Measurements from ENCODE around the gene PADI4.

Gene PADI4

DNA sequence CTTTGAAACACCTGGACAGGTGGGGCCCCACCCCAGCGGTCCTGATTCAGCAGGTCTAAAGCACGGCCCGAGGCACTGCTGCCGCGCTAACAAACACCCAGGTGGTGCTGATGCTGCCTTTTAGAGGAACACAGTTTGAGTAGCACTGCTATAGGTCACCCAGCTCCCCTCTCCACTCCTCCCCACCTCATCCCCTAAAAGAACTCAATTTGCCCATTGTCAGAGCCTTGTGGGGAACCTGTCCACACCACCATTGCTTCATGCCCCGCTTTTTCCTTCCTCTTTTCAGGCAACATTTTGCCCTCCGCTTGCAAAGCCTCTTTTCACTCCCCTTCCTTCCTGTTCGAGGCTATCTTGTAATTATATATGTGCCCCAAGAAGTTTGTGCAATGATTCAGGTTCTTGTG, 26.2 kb upstream of the PADI4 start:
- DNase-seq: no peak

DNA sequence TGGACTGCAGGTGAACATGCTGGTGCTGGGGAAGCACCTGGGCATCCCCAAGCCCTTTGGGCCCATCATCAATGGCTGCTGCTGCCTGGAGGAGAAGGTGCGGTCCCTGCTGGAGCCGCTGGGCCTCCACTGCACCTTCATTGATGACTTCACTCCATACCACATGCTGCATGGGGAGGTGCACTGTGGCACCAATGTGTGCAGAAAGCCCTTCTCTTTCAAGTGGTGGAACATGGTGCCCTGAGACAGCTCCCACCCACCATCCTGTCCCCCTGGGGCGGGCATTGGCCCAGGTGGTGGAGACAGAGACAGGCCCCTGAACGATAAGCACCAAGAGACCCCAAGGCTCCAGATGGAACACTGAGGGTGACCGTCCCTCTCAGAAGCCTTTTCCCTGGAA, 25.2 kb upstream of the PADI4 start:
- DNase-seq: no peak

DNA sequence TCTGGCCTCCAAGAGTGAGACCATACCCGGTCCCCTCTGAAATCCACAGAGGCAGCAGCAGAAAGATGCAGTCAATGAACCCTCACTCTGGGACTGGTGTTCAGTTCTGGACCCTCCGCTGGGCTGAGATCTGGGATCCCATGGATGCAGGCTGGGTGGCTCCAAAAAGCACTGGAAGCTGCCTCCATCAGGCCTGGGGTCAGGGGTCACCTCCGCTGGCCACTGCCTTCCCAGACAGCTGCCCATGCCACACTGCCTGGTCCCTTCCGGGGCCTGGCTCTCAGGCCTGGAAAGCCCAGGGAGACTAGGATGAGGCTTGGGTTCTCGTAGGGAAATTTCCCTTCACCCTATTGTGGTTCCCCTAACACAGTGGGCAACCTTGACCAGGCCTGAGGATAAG, 21.4 kb upstream of the PADI4 start:
- DNase-seq: no peak

- DNase-seq: no peak
Observed at GRCh38 chr1:17287130-17287776, 20.7 kb upstream of the PADI4 start.

DNA sequence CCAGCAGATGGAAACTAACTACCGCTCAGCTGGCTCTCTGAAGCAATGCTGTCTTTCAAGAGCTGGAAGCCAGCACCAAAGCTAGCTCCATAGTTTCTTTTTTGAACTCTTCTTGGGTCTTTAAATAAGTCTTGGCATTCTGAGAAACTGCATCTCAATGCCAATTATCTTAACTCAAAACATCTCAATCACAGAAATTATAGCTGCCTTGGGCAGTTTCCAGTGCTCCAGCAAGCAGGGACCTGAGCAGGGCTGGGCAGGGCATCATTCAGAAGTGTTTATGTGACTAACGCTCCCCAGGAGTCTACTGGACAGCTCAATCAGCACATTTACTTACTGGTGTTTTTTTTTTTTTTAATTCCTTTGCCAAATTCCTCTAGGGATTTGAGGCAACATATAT, 18.3 kb upstream of the PADI4 start:
- DNase-seq: no peak

DNA sequence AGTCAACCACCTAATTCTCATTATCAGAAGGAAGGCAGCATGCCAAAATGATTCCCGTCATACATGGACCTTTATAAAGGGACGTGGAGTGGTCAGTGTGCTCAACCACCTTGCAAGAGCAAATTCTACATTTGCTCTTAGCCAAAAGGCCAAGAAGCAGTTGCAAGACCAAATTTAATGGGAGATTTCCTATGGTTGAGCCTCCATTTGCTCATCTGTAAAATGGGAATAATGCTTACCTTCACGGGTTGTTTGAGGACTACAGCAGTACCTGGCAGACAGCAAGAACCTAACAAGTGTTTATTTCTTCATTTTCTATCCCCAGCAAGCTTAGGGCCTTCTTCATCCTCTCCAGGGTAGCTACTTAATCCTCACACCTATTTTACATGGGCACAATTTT, 17.4 kb upstream of the PADI4 start:
- DNase-seq: no peak

- DNase-seq: no peak
Observed at GRCh38 chr1:17292299-17293160, 15.5 kb upstream of the PADI4 start.

DNA sequence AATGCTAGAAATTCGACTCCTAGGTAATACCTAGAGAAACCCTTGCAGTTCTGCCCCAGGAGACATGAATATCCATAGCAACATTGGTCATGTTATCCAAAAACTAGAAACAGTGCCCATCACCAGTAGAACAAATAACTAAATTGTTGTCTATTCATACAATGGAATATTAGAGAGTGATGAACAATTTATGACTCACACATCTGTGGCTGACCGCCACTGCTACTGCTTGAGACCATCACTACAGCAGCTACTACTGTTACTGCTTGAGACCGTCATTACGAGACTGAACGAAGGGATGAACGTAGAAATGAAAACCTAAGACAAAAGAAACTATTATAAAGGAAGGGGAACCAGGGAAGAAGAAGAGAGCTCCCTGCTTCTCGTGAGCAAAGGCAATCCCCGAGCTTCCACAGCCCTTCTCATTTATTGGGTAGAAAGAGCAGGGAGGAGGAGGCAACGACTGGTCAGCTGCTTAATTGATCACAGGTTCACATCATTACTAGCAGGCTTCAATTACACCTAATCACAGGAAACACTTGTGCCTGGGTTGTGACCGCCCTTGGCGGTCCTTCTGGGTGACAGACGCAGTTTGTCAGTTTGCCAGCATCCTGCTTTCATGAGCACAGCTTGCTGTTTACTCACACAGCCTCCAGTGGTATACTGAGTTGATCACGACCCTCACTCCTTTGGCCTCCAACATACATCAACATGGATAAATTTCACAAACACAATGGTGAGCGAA, 14.1 kb upstream of the PADI4 start:
- DNase-seq: no peak

DNA sequence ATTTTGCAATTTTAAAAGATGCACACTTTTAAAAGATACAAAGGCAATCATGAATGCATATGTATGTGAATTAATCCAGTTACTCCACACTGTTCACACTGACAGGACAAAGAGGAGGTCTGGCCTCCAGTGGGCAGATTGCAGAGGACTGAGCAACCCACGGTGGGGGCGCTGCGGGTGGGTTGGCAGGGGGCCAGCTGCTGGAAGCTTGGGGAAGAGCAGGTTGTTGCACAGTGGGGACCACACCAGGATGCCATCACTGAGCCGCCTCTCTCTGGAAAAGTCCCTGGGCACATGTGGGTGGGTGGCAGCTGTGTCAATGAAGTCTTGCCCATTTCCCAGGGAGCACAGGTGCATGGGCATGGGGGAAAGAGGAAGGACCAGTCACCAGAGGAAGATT, 12.7 kb upstream of the PADI4 start:
- no peak for DNase-seq

GRCh38 chr1:17296086-17296485, 11.9 kb upstream of the PADI4 start:
- no peak for DNase-seq

- DNase-seq: no peak
Observed at GRCh38 chr1:17297991-17298390, 10.0 kb upstream of the PADI4 start.

- DNase-seq: no peak
Observed at GRCh38 chr1:17301767-17302166, 6.2 kb upstream of the PADI4 start.

GRCh38 chr1:17304151-17304825, 3.7 kb upstream of the PADI4 start:
- DNase-seq: no peak

- no peak for DNase-seq
Observed at GRCh38 chr1:17304826-17305175, 3.2 kb upstream of the PADI4 start.

- no peak for DNase-seq
Observed at GRCh38 chr1:17305576-17306095, 2.4 kb upstream of the PADI4 start.

DNA sequence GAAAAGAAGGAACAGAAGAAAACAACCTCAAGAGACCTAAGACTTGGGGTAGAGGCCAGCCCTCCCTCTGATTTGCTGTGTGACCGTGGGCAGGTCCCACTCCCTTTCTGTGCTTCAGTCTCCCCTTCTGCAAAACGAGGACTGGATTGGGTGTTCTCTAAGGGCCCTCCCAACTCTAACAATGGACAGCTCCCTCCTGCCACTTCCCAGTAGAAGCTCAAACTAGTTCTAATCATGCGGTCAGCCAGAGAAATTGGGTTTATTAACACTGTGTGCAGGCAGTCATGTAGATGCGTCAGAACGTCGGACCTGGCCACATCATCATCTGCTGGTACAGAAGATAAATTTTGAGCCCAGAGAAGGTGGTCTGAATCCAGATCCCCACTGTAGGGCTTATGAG, 1.6 kb upstream of the PADI4 start:
- no peak for DNase-seq

DNA sequence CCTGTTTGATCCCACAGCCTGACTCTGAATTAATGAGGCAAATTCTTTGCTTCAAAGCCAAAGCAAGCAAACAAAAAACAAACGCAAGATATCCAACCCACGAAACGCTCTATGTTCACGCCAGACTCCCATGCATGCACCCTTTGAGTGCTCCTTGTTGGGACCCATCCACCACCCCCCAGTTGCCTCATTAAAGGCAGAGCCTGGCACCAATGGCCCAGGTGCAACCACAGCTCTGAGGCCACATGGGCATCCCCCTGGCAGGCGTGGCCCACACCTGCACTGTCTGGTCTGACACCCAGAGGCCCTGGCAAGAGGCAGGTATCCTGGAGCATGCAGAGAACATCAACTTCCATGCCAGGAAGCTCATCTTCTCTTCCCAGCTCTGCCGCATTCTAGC, 1.1 kb upstream of the PADI4 start:
- DNase-seq: no peak

DNA sequence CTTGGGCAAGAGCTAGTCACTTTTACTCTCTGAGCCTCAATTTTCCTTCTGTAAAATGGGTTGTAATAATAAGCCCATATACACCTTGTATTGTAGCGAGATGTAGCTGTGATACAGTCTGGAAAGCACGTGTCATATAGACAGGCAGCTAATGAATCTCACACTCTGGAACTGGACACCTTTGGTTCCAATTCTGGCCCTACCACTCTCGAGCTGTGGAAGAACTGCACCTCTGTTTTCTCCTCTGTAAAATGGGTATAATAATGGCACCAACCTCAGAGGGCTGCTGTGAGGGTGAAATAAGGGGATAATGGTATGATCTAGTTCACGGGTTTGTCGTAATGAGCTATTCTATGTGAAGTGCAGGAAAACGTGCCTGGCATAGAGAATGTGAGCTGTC, 668 bp upstream of the PADI4 start:
- DNase-seq: no peak

- DNase-seq: no peak
Observed at GRCh38 chr1:17308593-17308992, 596 bp downstream of the PADI4 start.

GRCh38 chr1:17309426-17310067, 1.6 kb downstream of the PADI4 start:
- DNase-seq: no peak

GRCh38 chr1:17310068-17310640, 2.2 kb downstream of the PADI4 start:
- no peak for DNase-seq
